Raji (cell line): ENCODE results near the gene AEBP1.

Experiments used
- POLR2A ChIP-seq: IDR thresholded peaks from 2 replicates; pipeline ENCODE4 v1.6.1; 2011; ENCODE audit warnings: low read depth, low read length, control low read depth; ENCODE audit not compliant: insufficient read depth

Gene AEBP1

GRCh38 chr7:44162785-44163395 is 58.7 kb downstream of the AEBP1 start:
- TF ChIP-seq POLR2A = no peak

DNA sequence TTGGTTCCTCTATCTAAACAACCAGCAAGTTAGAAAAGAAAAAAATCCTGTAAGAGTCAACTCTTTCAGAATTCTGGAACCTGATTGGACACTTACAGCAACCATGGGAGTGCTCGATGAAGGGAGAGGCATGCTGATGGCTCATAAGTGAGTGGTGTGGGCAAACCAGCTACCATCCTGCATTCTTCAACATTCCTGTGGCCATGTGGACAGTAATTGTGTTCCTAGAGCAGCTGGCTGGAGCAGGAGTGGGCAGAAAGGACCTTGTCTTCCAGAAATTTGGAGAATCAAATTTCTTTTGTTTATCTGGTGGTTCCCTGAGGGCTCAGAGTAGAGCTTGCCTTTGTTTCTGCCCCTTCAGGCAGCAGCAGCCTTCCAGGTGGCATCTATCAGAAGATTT is 59.4 kb downstream of the AEBP1 start:
- TF ChIP-seq POLR2A = no peak
